H9 (cell line): Measurements from ENCODE around the gene TKTL1. TPM values are rescaled to one million over a fixed set of nuclear protein-coding genes. Genes with fewer than 3 reads are reported as not detected.
A peak's percentile ranks its signal among the peaks of the same experiment; 100 is the strongest.

Source experiments
- DNase-seq: peaks from one replicate; pipeline ENCODE4 v3.0.0-alpha.2; 2017
- H2AFZ ChIP-seq: one replicate; pipeline ENCODE4 v1.6.1; 2013; ENCODE audit warnings: mild to moderate bottlenecking, low read length, control low read depth, moderate library complexity
- H2AK5ac ChIP-seq: 2 replicates; pipeline ENCODE4 v1.6.1; 2013; ENCODE audit warnings: low read length, control low read depth, mixed read lengths; ENCODE audit not compliant: insufficient read length
- H2BK120ac ChIP-seq: one replicate; pipeline ENCODE4 v1.6.1; 2013; ENCODE audit warnings: low read depth, mild to moderate bottlenecking, low read length, control low read depth, inconsistent platforms; ENCODE audit not compliant: poor library complexity, severe bottlenecking
- H2BK12ac ChIP-seq: 2 replicates; pipeline ENCODE4 v1.6.1; 2013; ENCODE audit warnings: low read length, control low read depth, mixed read lengths, low read depth; ENCODE audit not compliant: insufficient read length
- H2BK15ac ChIP-seq: 2 replicates; pipeline ENCODE4 v1.6.1; 2013; ENCODE audit warnings: low read depth, low read length, control low read depth
- H2BK20ac ChIP-seq: one replicate; pipeline ENCODE4 v1.6.1; 2013; ENCODE audit warnings: low read depth, mild to moderate bottlenecking, low read length, control low read depth, inconsistent platforms; ENCODE audit not compliant: poor library complexity, severe bottlenecking
- H2BK5ac ChIP-seq: 2 replicates; pipeline ENCODE4 v1.6.1; 2013; ENCODE audit warnings: low read length, control low read depth, mixed read lengths; ENCODE audit not compliant: insufficient read length
- H3K14ac ChIP-seq: 2 replicates; pipeline ENCODE4 v1.6.1; 2013; ENCODE audit warnings: low read length, control low read depth; ENCODE audit not compliant: insufficient read depth
- H3K18ac ChIP-seq: 2 replicates; pipeline ENCODE4 v1.6.1; 2013; ENCODE audit warnings: low read depth, mild to moderate bottlenecking, mixed read lengths, low read length, control low read depth; ENCODE audit not compliant: insufficient read length
- H3K23ac ChIP-seq: 2 replicates; pipeline ENCODE4 v1.6.1; 2013; ENCODE audit warnings: low read length, control low read depth, mixed read lengths, low read depth; ENCODE audit not compliant: insufficient read length
- H3K23me2 ChIP-seq: 2 replicates; pipeline ENCODE4 v1.6.1; 2013; ENCODE audit warnings: low read depth, mild to moderate bottlenecking, mixed read lengths, low read length, control low read depth; ENCODE audit not compliant: insufficient read length, poor library complexity, severe bottlenecking
- H3K27ac ChIP-seq: 2 replicates; pipeline ENCODE4 v1.5.1; 2013; ENCODE audit warnings: low read length, control low read depth, mixed read lengths, low read depth; ENCODE audit not compliant: insufficient read length
- H3K27me3 ChIP-seq: 2 replicates; pipeline ENCODE4 v1.6.1; 2013; ENCODE audit warnings: low read length, control low read depth, inconsistent platforms; ENCODE audit not compliant: insufficient read depth
- H3K4ac ChIP-seq: 2 replicates; pipeline ENCODE4 v1.6.1; 2013; ENCODE audit warnings: low read depth, mild to moderate bottlenecking, control low read depth, inconsistent platforms, low read length, moderate library complexity
- H3K4me1 ChIP-seq: 2 replicates; pipeline ENCODE4 v1.6.1; 2013; ENCODE audit warnings: low read length, control low read depth, inconsistent platforms; ENCODE audit not compliant: insufficient read depth
- H3K4me2 ChIP-seq: 2 replicates; pipeline ENCODE4 v1.6.1; 2013; ENCODE audit warnings: low read length, control low read depth, mixed read lengths; ENCODE audit not compliant: insufficient read length, insufficient read depth
- H3K56ac ChIP-seq: 2 replicates; pipeline ENCODE4 v1.6.1; 2013; ENCODE audit warnings: low read depth, mild to moderate bottlenecking, mixed read lengths, low read length, control low read depth; ENCODE audit not compliant: insufficient read length
- H3K79me1 ChIP-seq: 2 replicates; pipeline ENCODE4 v1.6.1; 2013; ENCODE audit warnings: low read depth, mild to moderate bottlenecking, moderate library complexity, low read length, control low read depth, inconsistent platforms; ENCODE audit not compliant: insufficient read depth, poor library complexity, severe bottlenecking
- H3K79me2 ChIP-seq: 2 replicates; pipeline ENCODE4 v1.6.1; 2013; ENCODE audit warnings: low read length, control low read depth, inconsistent platforms; ENCODE audit not compliant: insufficient read depth
- H3K9ac ChIP-seq: 2 replicates; pipeline ENCODE4 v1.6.1; 2013; ENCODE audit warnings: low read length, control low read depth, mixed read lengths; ENCODE audit not compliant: insufficient read length; ENCODE audit errors: extremely low read depth
- H3K9me3 ChIP-seq: one replicate; pipeline ENCODE4 v1.6.1; 2013; ENCODE audit warnings: low read depth, low read length, inconsistent platforms; ENCODE audit not compliant: control insufficient read depth
- H3T11ph ChIP-seq: one replicate; pipeline ENCODE4 v1.6.1; 2013; ENCODE audit warnings: mild to moderate bottlenecking, low read length, control low read depth, inconsistent platforms
- H4K20me1 ChIP-seq: one replicate; pipeline ENCODE4 v1.6.1; 2013; ENCODE audit not compliant: control insufficient read depth, insufficient read length, insufficient read depth
- H4K5ac ChIP-seq: 2 replicates; pipeline ENCODE4 v1.6.1; 2013; ENCODE audit warnings: low read depth, mild to moderate bottlenecking, mixed read lengths, low read length, control low read depth; ENCODE audit not compliant: insufficient read length
- H4K8ac ChIP-seq: replicated peaks from 2 replicates; pipeline ENCODE4 v1.6.1; 2013; ENCODE audit warnings: low read length, control low read depth, mixed read lengths, low read depth; ENCODE audit not compliant: insufficient read length
- H4K91ac ChIP-seq: 2 replicates; pipeline ENCODE4 v1.6.1; 2013; ENCODE audit warnings: low read depth, mild to moderate bottlenecking, moderate library complexity, mixed read lengths, low read length, control low read depth; ENCODE audit not compliant: insufficient read length
- H3K27ac Mint-ChIP-seq, 3 experiments: 2 replicates in 2 of 3; 3 replicates in 1 of 3; pipeline ENCODE4 v1.8.0; 2020 to 2021; ENCODE audit warnings: mixed read lengths in 3 of 3, mild to moderate bottlenecking in 1 of 3, moderate library complexity in 1 of 3
- H3K27me3 Mint-ChIP-seq: 2 replicates; pipeline ENCODE4 v1.8.0; 2021; ENCODE audit warnings: low read depth, mild to moderate bottlenecking, moderate library complexity, mixed read lengths
- H3K36me3 Mint-ChIP-seq, 3 experiments: 2 replicates in 2 of 3; 3 replicates in 1 of 3; pipeline ENCODE4 v1.8.0; 2020 to 2021; ENCODE audit warnings: low read depth in 3 of 3, mixed read lengths in 3 of 3; ENCODE audit not compliant: insufficient read depth in 1 of 3
- H3K4me1 Mint-ChIP-seq, 2 experiments: 2 replicates each; pipeline ENCODE4 v1.8.0; 2020; ENCODE audit warnings: mixed read lengths in 2 of 2
- H3K4me3 Mint-ChIP-seq, 2 experiments: 2 replicates in 1 of 2; 3 replicates in 1 of 2; pipeline ENCODE4 v1.8.0; 2020 to 2021; ENCODE audit warnings: mild to moderate bottlenecking in 2 of 2, mixed read lengths in 2 of 2, moderate library complexity in 1 of 2
- H3K9me3 Mint-ChIP-seq, 2 experiments: 2 replicates in 1 of 2; 3 replicates in 1 of 2; pipeline ENCODE4 v1.8.0; 2020; ENCODE audit warnings: mild to moderate bottlenecking in 2 of 2, mixed read lengths in 2 of 2, moderate library complexity in 1 of 2
- CTCF ChIP-seq: fragments of 200-600 bp; sonication (generic); conservative IDR thresholded peaks from 3 replicates; pipeline ENCODE4 v1.8.0; 2021; ENCODE audit warnings: antibody characterized with exemption, mild to moderate bottlenecking
- WGBS: extraction: QIAGEN DNeasy Blood & Tissue Kit; methylation state at CpG from one replicate; pipeline ENCODE4 v1.1.7; 2013; ENCODE audit warnings: missing lambda C conversion rate, low lambda C conversion rate, mixed read lengths; ENCODE audit not compliant: insufficient read length; ENCODE audit errors: extremely low coverage; 5-methylcytosine and 5-hydroxymethylcytosine counted together
- total RNA-seq: library from RNA; stranded (reverse); gene quantifications from 2 replicates; pipeline ENCODE4 v1.2.1, GENCODE V29; 2021

TKTL1 gene
- total RNA-seq, 1 experiment from 2014 or later = not detected

DNA sequence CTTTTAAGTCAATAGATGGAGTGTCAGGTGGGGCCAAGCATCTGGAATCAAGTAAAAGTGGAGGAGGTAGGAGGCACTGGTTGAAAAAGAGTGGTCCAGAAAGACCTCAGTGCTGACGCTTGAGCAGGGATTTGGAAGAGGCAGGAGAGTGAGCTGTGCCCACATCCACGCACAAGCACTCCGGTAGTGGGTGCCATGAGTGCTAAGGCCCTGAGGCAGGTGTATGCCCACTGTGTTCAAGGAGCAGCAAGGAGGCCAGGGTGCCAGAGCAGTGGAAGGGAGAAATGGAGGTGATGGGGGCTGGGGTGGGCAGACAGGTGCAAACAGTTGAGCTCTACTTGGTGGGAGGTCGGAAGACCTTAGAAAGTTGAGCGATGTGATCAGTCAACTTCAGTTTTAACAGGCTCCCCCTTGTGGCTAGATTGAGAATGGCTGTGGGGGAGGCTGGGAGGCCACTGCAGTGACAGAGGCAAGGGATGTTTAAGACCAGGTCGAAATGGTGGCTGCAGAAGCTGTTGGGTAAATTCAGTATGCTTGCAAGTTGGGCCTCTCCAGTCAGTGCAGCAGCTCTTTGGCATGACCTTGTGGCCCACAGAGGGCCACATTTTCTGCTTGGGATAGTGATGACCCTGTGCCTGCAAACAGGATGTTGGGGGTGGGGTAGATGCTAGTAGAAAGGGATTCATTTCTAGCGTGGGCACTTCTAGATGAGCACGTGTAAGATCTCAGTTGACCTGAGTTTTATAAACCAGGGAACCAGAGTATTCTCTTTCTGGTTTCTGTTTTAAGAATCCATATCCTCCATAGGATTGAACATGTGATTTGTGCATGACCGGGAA lies 12.7 kb downstream of the TKTL1 start:
- Histone ChIP-seq H3K27me3 (no peaks in the 10 kb centered on the region), H2BK20ac (no peak overlapping the region), H2AFZ (no peak overlapping the region), H4K8ac (no peak overlapping the region), H3K4me1 (no peaks in the 10 kb centered on the region), H2AK5ac (no peak overlapping the region), H2BK120ac (no peak overlapping the region), H3K4ac (no peak overlapping the region), H3K18ac (no peak overlapping the region), H3K27ac (no peak overlapping the region), H4K91ac (no peak overlapping the region), H2BK15ac (no peak overlapping the region), H2BK5ac (no peak overlapping the region), H3K79me1 (no peaks in the 10 kb centered on the region), H2BK12ac (no peak overlapping the region), H3K9ac (no peak overlapping the region), H3K9me3 (peaks cover 66% of the 10 kb centered on the region), H3K23me2 (no peaks in the 10 kb centered on the region), H3K79me2 (no peaks in the 10 kb centered on the region), H3K56ac (no peak overlapping the region), H4K20me1 (no peaks in the 10 kb centered on the region), H3K4me2 (no peak overlapping the region), H3K23ac (no peak overlapping the region), H3T11ph (no peak overlapping the region), H4K5ac (no peak overlapping the region), H3K14ac (no peak overlapping the region; the same call in 1 of the 2 replicates)
- H3K27ac Mint-ChIP-seq = no peak overlapping the region
- peak; percentile 74 for TF ChIP-seq CTCF
- H3K27me3 Mint-ChIP-seq = peaks cover 22% of the 10 kb centered on the region
- H3K4me1 Mint-ChIP-seq = peaks cover 2 to 16% of the 10 kb centered on the region in 2 experiments
- peaks cover 0 to 4% (median 0%) of the 10 kb centered on the region in 3 experiments; a peak in 4 of 7 replicates for H3K36me3 Mint-ChIP-seq
- no peak overlapping the region for H3K4me3 Mint-ChIP-seq
- peak; percentile 66 for DNase-seq
- no CpG with 5 or more reads among the region's 9 CpGs for WGBS
- H3K9me3 Mint-ChIP-seq = peaks cover 79 to 84% of the 10 kb centered on the region in 2 experiments
